BE2C (cell line): ENCODE measurements around the gene SPTBN4.
"Not testable (repeated sequence)": the region's sequence is repeated elsewhere in the genome, so short reads cannot be mapped to it uniquely, and the experiment has no call there.

Experiments
- DNase-seq: peaks from one replicate; pipeline ENCODE4 v3.0.0-alpha.2; 2020
- H3K27me3 ChIP-seq: fragments of 250-450 bp; sonication (Bioruptor Pico); 2 replicates; pipeline ENCODE4 v1.5.1; 2020; ENCODE audit warnings: mild to moderate bottlenecking
- H3K36me3 ChIP-seq: fragments of 250-450 bp; sonication (Bioruptor Pico); 2 replicates; pipeline ENCODE4 v1.5.1; 2020; ENCODE audit warnings: mild to moderate bottlenecking
- H3K4me1 ChIP-seq: fragments of 250-450 bp; sonication (Bioruptor Pico); 2 replicates; pipeline ENCODE4 v1.5.1; 2020
- H3K4me3 ChIP-seq: 2 replicates; pipeline ENCODE4 v1.5.1; 2011; ENCODE audit warnings: low read depth, low read length
- H3K9me3 ChIP-seq: fragments of 250-450 bp; sonication (Bioruptor Pico); 2 replicates; pipeline ENCODE4 v1.5.1; 2020
- CTCF ChIP-seq: IDR thresholded peaks from 2 replicates; pipeline ENCODE4 v1.5.1; 2012; ENCODE audit warnings: mild to moderate bottlenecking, low read depth, low read length

The SPTBN4 gene

GRCh38 chr19:40492274-40492673 is 25.5 kb downstream of the SPTBN4 start:
- no peaks in the 10 kb centered on the region for H3K9me3 ChIP-seq
- DNase-seq, result no peak
- no peaks in the 10 kb centered on the region for H3K36me3 ChIP-seq
- H3K27me3 ChIP-seq, result no peaks in the 10 kb centered on the region
- no peak overlapping the region for H3K4me3 ChIP-seq
- no peaks in the 10 kb centered on the region for H3K4me1 ChIP-seq
- no peak for TF ChIP-seq CTCF

GRCh38 chr19:40493778-40494177 is 27.0 kb downstream of the SPTBN4 start:
- TF ChIP-seq CTCF, result no peak
- H3K36me3 ChIP-seq, result no peaks in the 10 kb centered on the region
- H3K4me3 ChIP-seq, result no peak overlapping the region
- no peaks in the 10 kb centered on the region for H3K27me3 ChIP-seq
- no peak for DNase-seq
- H3K4me1 ChIP-seq, result no peaks in the 10 kb centered on the region
- H3K9me3 ChIP-seq, result no peaks in the 10 kb centered on the region

GRCh38 chr19:40494191-40494838 is 27.5 kb downstream of the SPTBN4 start:
- Histone ChIP-seq H3K36me3 (no peaks in the 10 kb centered on the region), H3K4me1 (no peaks in the 10 kb centered on the region), H3K9me3 (no peaks in the 10 kb centered on the region), H3K27me3 (no peaks in the 10 kb centered on the region), H3K4me3 (no peak overlapping the region)
- no peak for DNase-seq
- TF ChIP-seq CTCF, result no peak

GRCh38 chr19:40497214-40497613 is 30.4 kb downstream of the SPTBN4 start:
- Histone ChIP-seq H3K4me3 (no peak overlapping the region), H3K27me3 (no peaks in the 10 kb centered on the region), H3K36me3 (no peaks in the 10 kb centered on the region), H3K4me1 (no peaks in the 10 kb centered on the region), H3K9me3 (no peaks in the 10 kb centered on the region)
- no peak for TF ChIP-seq CTCF
- no peak for DNase-seq

- H3K4me1 ChIP-seq, result peaks cover 10% of the 10 kb centered on the region
- no peak overlapping the region for H3K4me3 ChIP-seq
- DNase-seq, result no peak
- H3K9me3 ChIP-seq, result no peaks in the 10 kb centered on the region
- TF ChIP-seq CTCF, result no peak
- no peaks in the 10 kb centered on the region for H3K36me3 ChIP-seq
- no peaks in the 10 kb centered on the region for H3K27me3 ChIP-seq
Observed at GRCh38 chr19:40499320-40499719, 32.5 kb downstream of the SPTBN4 start.

GRCh38 chr19:40500678-40501530 is 34.1 kb downstream of the SPTBN4 start:
- not testable (repeated sequence) for H3K4me1 ChIP-seq, H3K4me3 ChIP-seq, H3K9me3 ChIP-seq, H3K36me3 ChIP-seq, DNase-seq, H3K27me3 ChIP-seq
